Sigmoid colon (tissue), 7 donors: ENCODE results near the gene SLC4A3. TPM values are rescaled to one million over a fixed set of nuclear protein-coding genes. Genes with fewer than 3 reads are reported as not detected.

Experiments used
- DNase-seq: peaks from one replicate; pipeline ENCODE4 v3.0.0-alpha.2; 2019
- H3K27ac ChIP-seq, 4 donors: fragments of 200-600 bp; sonication (generic); one replicate each; pipeline ENCODE4 v1.5.1; 2016 to 2019; ENCODE audit warnings: mild to moderate bottlenecking in 1 of 4
- H3K27me3 ChIP-seq, 3 donors: fragments of 200-600 bp; sonication (generic); one replicate each; pipeline ENCODE4 v1.5.1; 2019; ENCODE audit warnings: mild to moderate bottlenecking in 1 of 3
- H3K36me3 ChIP-seq, 4 donors: fragments of 200-600 bp; sonication (generic); one replicate each; pipeline ENCODE4 v1.5.1; 2016 to 2019
- H3K4me1 ChIP-seq, 4 donors: fragments of 200-600 bp; sonication (generic); one replicate each; pipeline ENCODE4 v1.5.1; 2017 to 2019
- H3K4me3 ChIP-seq, 4 donors: fragments of 200-600 bp; sonication (generic); one replicate each; pipeline ENCODE4 v1.5.1; 2017 to 2019; ENCODE audit warnings: mild to moderate bottlenecking in 2 of 4, moderate library complexity in 1 of 4
- H3K9me3 ChIP-seq, 4 donors: fragments of 200-600 bp in 3 of 4; sonication (generic) in 3 of 4; one replicate each; pipeline versions ENCODE4 v1.5.1 to v1.6.1; 2013 to 2019
- EP300 ChIP-seq, 4 donors: sonication (generic); formaldehyde crosslinking; IDR thresholded peaks; one replicate each; pipeline ENCODE4 v1.6.1; 2017; ENCODE audit warnings: antibody characterized with exemption in 4 of 4
- POLR2A ChIP-seq, 2 donors: fragments of 450-650 bp; IDR thresholded peaks; one replicate each; pipeline ENCODE4 v1.6.1; 2016; ENCODE audit warnings: antibody characterized with exemption in 2 of 2, mild to moderate bottlenecking in 2 of 2, moderate library complexity in 2 of 2
- POLR2AphosphoS5 ChIP-seq, 4 donors: sonication (generic); formaldehyde crosslinking; IDR thresholded peaks; one replicate each; pipeline ENCODE4 v1.6.1; 2017; ENCODE audit warnings: antibody characterized with exemption in 4 of 4
- WGBS, 2 donors: extraction: QIAGEN DNeasy Blood & Tissue Kit; methylation state at CpG; one replicate each; pipeline ENCODE4 v1.1.7; 2013; 5-methylcytosine and 5-hydroxymethylcytosine counted together
- intact Hi-C: fragments of 100-400 bp; cut with DNase I; formaldehyde crosslinking; loops from one replicate; pipeline ENCODE4 v1.15.1; 2023
- polyA plus RNA-seq, 3 donors: library from polyadenylated mRNA; stranded (reverse); fragments of 200-250 nt; gene quantifications; one replicate each; pipeline ENCODE4 v1.2.3, GENCODE V29; 2013
- total RNA-seq, 4 donors: library from RNA; depleted of rRNA; stranded (reverse); fragments of >200 nt; gene quantifications; one replicate each; pipeline ENCODE4 v1.1.0, GENCODE V29; 2016
- TF ChIP-seq, protein P1 (sequence below), 4 experiments: fragments of 450-650 bp in 3 of 4; fragments of 200-600 bp in 1 of 4; IDR thresholded peaks; one replicate each; pipeline ENCODE4 v1.5.1; 2016 to 2019; ENCODE audit warnings: antibody characterized with exemption in 4 of 4, mild to moderate bottlenecking in 3 of 4, moderate library complexity in 2 of 4
- donor health status: healthy with polysubstance abuse.
- donor health status: Bipolar disorder and iron deficiency.
- donor health status: healthy.

SLC4A3 gene
- total and polyA plus RNA-seq, 7 donors, result under 0.01 to 5.0 (median 1.0) TPM

- no peaks in the 10 kb centered on the region for H3K36me3 ChIP-seq
- intact Hi-C loops, result no loop called here
- H3K4me3 ChIP-seq, result no peak overlapping the region
- peaks cover 0 to 6% (median 0%) of the 10 kb centered on the region in 4 donors for H3K9me3 ChIP-seq
- 82 to 85% methylated on average over 11 of the region's 11 CpGs for WGBS, 2 donors
- H3K27ac ChIP-seq, result no peak overlapping the region
- DNase-seq, result no peak
- peaks cover 0 to 19% (median 0%) of the 10 kb centered on the region in 4 donors for H3K4me1 ChIP-seq
- no peaks in the 10 kb centered on the region for H3K27me3 ChIP-seq
- no peak for TF ChIP-seq POLR2AphosphoS5 (IDR thresholded peaks at IDR 0.05)
- TF ChIP-seq, protein P1, sequence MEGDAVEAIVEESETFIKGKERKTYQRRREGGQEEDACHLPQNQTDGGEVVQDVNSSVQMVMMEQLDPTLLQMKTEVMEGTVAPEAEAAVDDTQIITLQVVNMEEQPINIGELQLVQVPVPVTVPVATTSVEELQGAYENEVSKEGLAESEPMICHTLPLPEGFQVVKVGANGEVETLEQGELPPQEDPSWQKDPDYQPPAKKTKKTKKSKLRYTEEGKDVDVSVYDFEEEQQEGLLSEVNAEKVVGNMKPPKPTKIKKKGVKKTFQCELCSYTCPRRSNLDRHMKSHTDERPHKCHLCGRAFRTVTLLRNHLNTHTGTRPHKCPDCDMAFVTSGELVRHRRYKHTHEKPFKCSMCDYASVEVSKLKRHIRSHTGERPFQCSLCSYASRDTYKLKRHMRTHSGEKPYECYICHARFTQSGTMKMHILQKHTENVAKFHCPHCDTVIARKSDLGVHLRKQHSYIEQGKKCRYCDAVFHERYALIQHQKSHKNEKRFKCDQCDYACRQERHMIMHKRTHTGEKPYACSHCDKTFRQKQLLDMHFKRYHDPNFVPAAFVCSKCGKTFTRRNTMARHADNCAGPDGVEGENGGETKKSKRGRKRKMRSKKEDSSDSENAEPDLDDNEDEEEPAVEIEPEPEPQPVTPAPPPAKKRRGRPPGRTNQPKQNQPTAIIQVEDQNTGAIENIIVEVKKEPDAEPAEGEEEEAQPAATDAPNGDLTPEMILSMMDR (IDR thresholded peaks at IDR 0.05), result no peak
- no peak for TF ChIP-seq EP300 (IDR thresholded peaks at IDR 0.05)
- no peak for TF ChIP-seq POLR2A (IDR thresholded peaks at IDR 0.05)
Measured at GRCh38 chr2:219663116-219663762, 35.8 kb downstream of the SLC4A3 start.

GRCh38 chr2:219664041-219664440 is 36.6 kb downstream of the SLC4A3 start:
- no peak overlapping the region for H3K4me3 ChIP-seq
- 83 to 98% methylated on average over 5 of the region's 5 CpGs for WGBS, 2 donors
- H3K27me3 ChIP-seq, result no peaks in the 10 kb centered on the region
- no peak for DNase-seq
- H3K4me1 ChIP-seq, result peaks cover 0 to 19% (median 0%) of the 10 kb centered on the region in 4 donors
- no peaks in the 10 kb centered on the region for H3K36me3 ChIP-seq
- H3K27ac ChIP-seq, result no peak overlapping the region
- no peak for TF ChIP-seq POLR2AphosphoS5 (IDR thresholded peaks at IDR 0.05)
- TF ChIP-seq POLR2A (IDR thresholded peaks at IDR 0.05), result no peak
- TF ChIP-seq EP300 (IDR thresholded peaks at IDR 0.05), result no peak
- TF ChIP-seq, protein P1 (IDR thresholded peaks at IDR 0.05), result no peak
- peaks cover 0 to 6% (median 0%) of the 10 kb centered on the region in 4 donors for H3K9me3 ChIP-seq
- intact Hi-C loops, result no loop called here

DNA sequence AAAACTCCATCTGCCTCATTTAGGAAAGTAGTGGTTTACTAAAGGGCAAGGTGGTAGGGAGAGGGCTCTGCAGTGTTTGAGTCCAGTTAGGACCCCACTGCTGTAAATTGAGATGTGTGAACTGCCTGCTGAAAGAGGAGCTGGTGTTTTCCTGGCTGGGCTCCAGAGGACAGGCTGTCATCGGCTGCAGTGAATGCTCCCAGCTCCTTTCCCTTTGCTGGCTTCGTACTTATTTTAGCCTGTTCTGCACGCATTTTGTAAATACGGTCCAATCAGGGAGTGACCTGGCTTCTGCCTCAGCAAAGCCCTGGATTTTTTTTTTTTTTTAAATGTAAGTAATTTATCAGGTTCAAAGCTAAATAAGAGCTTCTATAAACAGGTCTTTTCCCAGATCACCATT is 37.5 kb downstream of the SLC4A3 start:
- peaks cover 0 to 6% (median 0%) of the 10 kb centered on the region in 4 donors for H3K9me3 ChIP-seq
- WGBS, 2 donors, result 61% methylated on average over 4 of the region's 4 CpGs
- peak; percentile 76 for DNase-seq
- TF ChIP-seq POLR2A (IDR thresholded peaks at IDR 0.05), result no peak
- no peak for TF ChIP-seq POLR2AphosphoS5 (IDR thresholded peaks at IDR 0.05)
- TF ChIP-seq, protein P1 (IDR thresholded peaks at IDR 0.05), result no peak
- TF ChIP-seq EP300 (IDR thresholded peaks at IDR 0.05), result no peak
- no peaks in the 10 kb centered on the region for H3K36me3 ChIP-seq
- peak overlapping the region in 2 of 4 donors; percentile 30 to 41 for H3K27ac ChIP-seq
- H3K4me1 ChIP-seq, result peaks cover 0 to 19% (median 0%) of the 10 kb centered on the region in 4 donors
- no peaks in the 10 kb centered on the region for H3K27me3 ChIP-seq
- intact Hi-C loops, result no loop called here
- H3K4me3 ChIP-seq, result no peak overlapping the region

DNA sequence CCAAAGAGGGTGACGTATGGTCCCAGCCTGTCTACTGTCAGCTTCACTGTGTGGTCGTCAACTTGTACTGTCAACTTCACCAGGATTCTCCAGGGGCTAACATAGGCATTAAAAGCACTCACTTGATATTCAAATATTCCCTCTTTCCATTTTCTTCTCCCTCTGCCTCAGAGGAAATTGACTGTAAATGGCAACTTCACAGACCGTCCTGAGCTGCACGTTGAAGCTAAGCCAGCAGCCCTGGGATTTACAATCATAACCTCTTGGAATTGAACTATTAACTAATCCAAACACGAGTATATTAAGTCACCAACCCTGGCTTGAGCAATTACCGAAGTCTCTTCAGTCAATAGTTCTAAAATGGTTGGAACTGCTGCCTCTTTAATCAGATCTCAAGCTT is 38.5 kb downstream of the SLC4A3 start:
- Histone ChIP-seq H3K36me3 (no peaks in the 10 kb centered on the region), H3K4me1 (peaks cover 0 to 19% (median 0%) of the 10 kb centered on the region in 4 donors), H3K9me3 (peaks cover 0 to 6% (median 0%) of the 10 kb centered on the region in 4 donors), H3K27ac (peak overlapping the region in 1 of 4 donors; percentile 7), H3K27me3 (no peaks in the 10 kb centered on the region), H3K4me3 (no peak overlapping the region)
- TF ChIP-seq POLR2AphosphoS5 (IDR thresholded peaks at IDR 0.05) (no peak), POLR2A (IDR thresholded peaks at IDR 0.05) (no peak), EP300 (IDR thresholded peaks at IDR 0.05) (no peak)
- TF ChIP-seq, protein P1 (IDR thresholded peaks at IDR 0.05), result no peak
- 70 to 75% methylated on average over 6 of the region's 6 CpGs for WGBS, 2 donors
- intact Hi-C loops, result no loop called here
- no peak for DNase-seq
